ENCODE results near the gene L3MBTL4.
"Not testable (repeated sequence)": the region's sequence is repeated elsewhere in the genome, so short reads cannot be mapped to it uniquely, and the experiment has no call there.

The L3MBTL4 gene

GRCh38 chr18:6086731-6087130 lies 328.0 kb downstream of the L3MBTL4 start:
- no peak for DNase-seq

- no peak for DNase-seq
Measured at GRCh38 chr18:6079406-6079805, 335.3 kb downstream of the L3MBTL4 start.

GRCh38 chr18:6078877-6079276 lies 335.8 kb downstream of the L3MBTL4 start:
- DNase-seq, result no peak

GRCh38 chr18:6072423-6072822 lies 342.3 kb downstream of the L3MBTL4 start:
- not testable (repeated sequence) for DNase-seq

- DNase-seq, result no peak
Measured at GRCh38 chr18:6069539-6069938, 345.2 kb downstream of the L3MBTL4 start.

- no peak for DNase-seq
Measured at GRCh38 chr18:6069103-6069502, 345.6 kb downstream of the L3MBTL4 start.

GRCh38 chr18:6060149-6060548 lies 354.6 kb downstream of the L3MBTL4 start:
- DNase-seq, result no peak

- no peak for DNase-seq
Measured at GRCh38 chr18:6059551-6059950, 355.2 kb downstream of the L3MBTL4 start.

GRCh38 chr18:6058941-6059340 lies 355.8 kb downstream of the L3MBTL4 start:
- peak in 1 of 2 experiments; percentile 17 for DNase-seq

GRCh38 chr18:6057604-6058003 lies 357.1 kb downstream of the L3MBTL4 start:
- DNase-seq, result no peak

GRCh38 chr18:6056171-6056910 lies 358.4 kb downstream of the L3MBTL4 start:
- no peak for DNase-seq

- DNase-seq, result no peak
Measured at GRCh38 chr18:6055711-6056110, 359.0 kb downstream of the L3MBTL4 start.

- DNase-seq, result no peak
Measured at GRCh38 chr18:6054256-6054842, 360.4 kb downstream of the L3MBTL4 start.

- no peak for DNase-seq
Measured at GRCh38 chr18:6052449-6052913, 362.2 kb downstream of the L3MBTL4 start.

- DNase-seq, result not testable (repeated sequence)
Measured at GRCh38 chr18:6047596-6047995, 367.1 kb downstream of the L3MBTL4 start.

GRCh38 chr18:6044773-6045172 lies 369.9 kb downstream of the L3MBTL4 start:
- DNase-seq, result no peak

- DNase-seq, result no peak
Measured at GRCh38 chr18:6044319-6044718, 370.4 kb downstream of the L3MBTL4 start.

- DNase-seq, result no peak
Measured at GRCh38 chr18:6039055-6039454, 375.7 kb downstream of the L3MBTL4 start.

- DNase-seq, result no peak
Measured at GRCh38 chr18:6031442-6031841, 383.3 kb downstream of the L3MBTL4 start.

GRCh38 chr18:6031002-6031401 lies 383.7 kb downstream of the L3MBTL4 start:
- no peak for DNase-seq

GRCh38 chr18:6024745-6025248 lies 389.9 kb downstream of the L3MBTL4 start:
- no peak for DNase-seq

- DNase-seq, result no peak
Measured at GRCh38 chr18:6023551-6023950, 391.2 kb downstream of the L3MBTL4 start.

GRCh38 chr18:6022845-6023244 lies 391.9 kb downstream of the L3MBTL4 start:
- DNase-seq, result no peak

GRCh38 chr18:6022074-6022444 lies 392.7 kb downstream of the L3MBTL4 start:
- DNase-seq, result no peak

Data from NCI-H2081 (cell line).